ENCODE measurements around the gene ACCSL.
A peak's percentile ranks its signal among the peaks of the same experiment; 100 is the strongest.

The ACCSL gene

GRCh38 chr11:44096360-44097185, 48.8 kb downstream of the ACCSL start:
- peak; percentile 70 for DNase-seq (ENCODE audit: low read depth)

- DNase-seq (ENCODE audit: low read depth), result peak; percentile 21
Measured at GRCh38 chr11:44097821-44098220, 50.0 kb downstream of the ACCSL start.

GRCh38 chr11:44101098-44101497, 53.3 kb downstream of the ACCSL start:
- no peak for DNase-seq (ENCODE audit: low read depth)

GRCh38 chr11:44104481-44105294, 56.9 kb downstream of the ACCSL start:
- DNase-seq (ENCODE audit: low read depth), result peak; percentile 39

GRCh38 chr11:44108260-44108659, 60.5 kb downstream of the ACCSL start:
- DNase-seq (ENCODE audit: low read depth), result no peak

Data from ELR (cell line).